HuH-7.5 (cell line): Measurements from ENCODE around the gene CHRNG.

Experiments used
- DNase-seq: peaks from one replicate; pipeline ENCODE4 v3.0.0; 2011; ENCODE audit warnings: low spot score

CHRNG gene

DNA sequence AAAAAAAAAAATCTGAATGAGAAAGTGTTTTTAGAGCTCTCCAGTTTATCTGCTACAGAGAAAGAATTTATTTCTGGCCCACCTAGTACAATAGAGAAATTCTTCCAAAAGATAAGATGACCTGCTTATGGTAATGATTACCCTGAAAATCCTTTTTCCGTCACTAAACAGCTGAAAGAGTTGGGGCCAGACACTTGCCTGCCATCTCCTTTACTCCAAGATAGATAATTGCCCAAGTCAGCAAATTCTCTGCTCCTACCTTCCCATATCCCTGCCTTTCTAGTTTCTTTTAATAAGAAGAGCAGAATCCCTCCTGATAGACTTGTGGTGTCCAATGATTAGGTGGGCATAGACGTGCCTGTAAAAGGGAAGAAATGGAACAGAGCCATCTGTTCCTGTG, 39.1 kb downstream of the CHRNG start:
- DNase-seq = no peak

DNA sequence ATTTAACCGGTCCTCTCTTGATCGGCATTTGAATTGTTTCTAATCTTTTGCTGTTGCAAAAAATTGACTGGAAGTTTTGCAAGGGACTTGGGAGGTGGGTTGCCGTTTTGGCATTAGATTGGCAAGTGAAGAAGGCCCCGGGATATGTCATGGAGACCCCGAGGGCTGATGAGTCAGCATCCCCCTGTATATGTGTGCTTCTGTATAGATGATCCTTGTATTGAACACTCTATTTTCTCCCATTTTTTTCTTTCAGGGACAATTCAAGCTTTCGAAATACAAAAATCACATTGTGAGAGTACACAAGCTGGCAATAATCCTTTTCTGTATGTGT, 41.1 kb downstream of the CHRNG start:
- DNase-seq = no peak

DNA sequence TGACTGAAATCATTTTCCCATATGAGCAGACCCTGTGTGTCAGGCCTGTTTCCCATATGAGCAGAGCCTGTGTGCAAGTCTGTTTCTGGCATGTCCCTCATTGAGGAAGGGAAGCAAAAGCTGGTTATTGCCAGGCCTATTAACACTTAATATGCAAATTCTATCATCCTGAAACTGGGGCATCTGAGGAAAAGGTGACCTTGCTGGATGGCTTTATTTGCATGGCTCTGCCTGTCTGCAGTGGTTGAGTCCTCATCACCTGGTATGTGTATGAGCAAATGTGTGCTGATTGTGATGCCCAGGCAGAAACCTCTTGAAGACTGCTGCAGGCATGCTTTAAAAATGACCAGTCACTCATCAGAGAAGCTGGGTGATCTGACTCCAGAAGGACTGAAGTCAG, 42.2 kb downstream of the CHRNG start:
- no peak for DNase-seq

DNA sequence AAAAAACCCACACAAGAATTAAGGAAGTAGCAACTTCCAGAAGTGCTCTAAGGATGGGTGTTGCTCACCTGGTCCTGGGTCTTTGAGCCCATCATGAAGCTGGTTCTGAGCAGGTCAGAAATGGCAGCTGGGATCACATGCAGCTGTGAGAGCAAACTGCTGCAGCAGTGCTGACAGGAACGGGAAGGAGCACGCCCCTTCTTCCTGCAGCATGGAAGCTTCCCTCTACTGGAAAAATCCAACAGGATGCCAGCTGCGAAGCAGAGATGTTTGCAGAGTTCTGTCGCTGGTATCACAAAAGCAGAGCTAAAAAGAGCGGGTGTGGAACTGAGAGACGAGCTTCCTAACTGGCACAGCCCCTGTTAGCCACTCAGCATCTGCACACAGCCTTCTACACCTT, 44.7 kb downstream of the CHRNG start:
- no peak for DNase-seq

DNA sequence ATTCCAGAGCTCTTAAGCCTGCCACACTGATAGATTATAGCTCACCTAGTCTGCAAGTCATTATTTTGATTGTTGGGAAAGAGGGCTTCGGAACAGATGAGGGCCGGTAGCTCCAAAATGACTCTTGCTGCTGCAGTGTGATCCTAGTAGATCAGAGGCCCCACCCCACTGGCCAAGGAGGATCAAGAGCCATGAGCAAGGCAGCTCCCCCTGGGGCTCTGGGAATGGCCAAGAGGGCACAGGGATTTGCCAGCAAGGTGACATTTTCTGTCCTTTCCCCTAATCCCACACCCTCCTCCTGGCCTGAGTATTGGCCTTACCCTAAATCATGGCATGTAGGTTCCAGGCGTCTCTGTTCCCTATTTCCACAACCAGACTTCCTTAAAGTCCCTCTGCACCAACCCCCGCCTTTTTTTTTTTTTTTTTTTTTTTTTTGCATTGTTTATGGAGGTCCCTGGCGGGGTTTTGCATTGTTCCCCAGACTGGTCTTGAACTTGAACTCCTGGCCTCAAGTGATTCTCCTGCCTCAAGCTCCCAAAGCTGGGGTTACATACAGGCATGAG, 47.5 kb downstream of the CHRNG start:
- no peak for DNase-seq

- no peak for DNase-seq
Observed at GRCh38 chr2:232587512-232587911, 48.0 kb downstream of the CHRNG start.

DNA sequence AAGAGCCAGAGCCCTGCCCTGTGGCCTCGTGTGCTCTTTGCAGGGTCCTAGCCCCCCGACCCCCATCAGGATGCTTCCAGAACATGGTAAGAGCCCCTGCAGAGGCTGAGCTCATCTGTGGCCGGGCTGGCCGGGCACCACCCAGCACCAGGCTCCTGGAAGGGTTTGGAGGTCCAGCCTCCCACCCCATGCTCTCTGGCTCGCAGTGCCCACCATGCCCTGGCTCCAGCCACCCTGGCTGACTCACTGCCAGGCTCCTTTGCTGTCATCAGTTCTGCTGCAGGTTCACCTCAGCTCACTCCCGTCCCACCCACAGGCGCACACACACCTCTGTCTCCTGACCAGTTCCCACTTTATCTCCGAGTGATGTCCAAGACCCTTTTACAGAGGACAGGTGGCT, 48.5 kb downstream of the CHRNG start:
- DNase-seq = no peak

- no peak for DNase-seq
Observed at GRCh38 chr2:232588680-232589585, 49.4 kb downstream of the CHRNG start.

GRCh38 chr2:232592772-232593395, 53.4 kb downstream of the CHRNG start:
- no peak for DNase-seq

GRCh38 chr2:232593982-232594381, 54.5 kb downstream of the CHRNG start:
- DNase-seq = no peak
